Ovary (tissue), 3 donors: ENCODE data around the gene PHC2.

Experiments used
- CTCF ChIP-seq, 3 donors: fragments of 450-650 bp in 2 of 3; fragments of 200-600 bp in 1 of 3; IDR thresholded peaks; one replicate each; pipeline versions ENCODE4 v1.5.1 to v1.8.0; 2016 to 2022; ENCODE audit warnings: antibody characterized with exemption in 3 of 3, mild to moderate bottlenecking in 1 of 3
- POLR2A ChIP-seq: fragments of 450-650 bp; IDR thresholded peaks from one replicate; pipeline ENCODE4 v1.6.1; 2017; ENCODE audit warnings: antibody characterized with exemption, mild to moderate bottlenecking, moderate library complexity
- donor health status: DM: no; HTN: no; CAD: no.

- TF ChIP-seq CTCF (IDR thresholded peaks at IDR 0.05) = no peak
- no peak for TF ChIP-seq POLR2A
Measured at GRCh38 chr1:33305816-33306652, 124.9 kb downstream of the PHC2 start.
